ENCODE measurements around the gene SST. TPM values are rescaled to one million over a fixed set of nuclear protein-coding genes. Genes with fewer than 3 reads are reported as not detected.

SST gene
- total RNA-seq, 3 donors from 2014 or later (not counting 1 experiment from before 2014, with no cell fraction given), result not detected

DNA sequence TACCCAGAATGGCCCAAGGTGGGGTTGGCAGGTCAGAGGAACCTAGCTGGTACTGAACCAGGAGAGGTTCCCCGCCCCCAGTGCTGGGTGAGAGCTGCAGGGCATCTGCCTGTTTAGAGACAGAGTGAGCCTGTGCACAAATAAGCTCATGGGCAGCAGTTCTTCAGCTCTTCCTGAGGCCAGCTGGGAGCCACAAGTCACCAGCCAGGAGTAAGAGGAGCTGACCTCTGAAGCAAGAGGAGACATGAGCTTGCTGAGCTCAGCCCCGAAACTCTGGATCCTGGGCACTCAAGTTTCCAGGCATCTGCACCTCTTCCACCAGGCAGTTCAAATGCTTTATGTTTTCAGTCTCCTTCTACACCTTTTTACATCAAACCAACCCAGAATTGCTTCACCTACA is 30.1 kb upstream of the SST start:
- no peaks in the 10 kb centered on the region for H3K9me3 Mint-ChIP-seq
- WGBS (ENCODE audit: insufficient coverage), result 86% methylated on average over 2 of the region's 2 CpGs

GRCh38 chr3:187698499-187699399 is 28.6 kb upstream of the SST start:
- no peaks in the 10 kb centered on the region for H3K4me1 Mint-ChIP-seq
- H3K4me3 Mint-ChIP-seq, result no peak overlapping the region
- TF ChIP-seq CTCF (IDR thresholded peaks at IDR 0.05), result no peak
- no peak for ATAC-seq
- no peaks in the 10 kb centered on the region for H3K36me3 Mint-ChIP-seq
- H3K9me3 Mint-ChIP-seq, result no peaks in the 10 kb centered on the region
- H3K4me3 ChIP-seq (ENCODE audit: low read length), result no peak overlapping the region
- intact Hi-C loops (cut with micrococcal nuclease), result no loop called here
- H3K27me3 Mint-ChIP-seq (ENCODE audit: low read depth in 2 of 2), result peaks cover 16 to 26% of the 10 kb centered on the region in 2 donors
- no peak overlapping the region for H3K27ac ChIP-seq (ENCODE audit: low read length)
- 93% methylated on average over 37 of the region's 42 CpGs for WGBS (ENCODE audit: insufficient coverage)
- DNase-seq, result no peak
- no peaks in the 10 kb centered on the region for H3K4me1 ChIP-seq (ENCODE audit: control insufficient read depth, insufficient read depth, low read length)
- peaks cover 2% of the 10 kb centered on the region for H3K27me3 ChIP-seq (ENCODE audit: control insufficient read depth, insufficient read depth, low read length)
- no peaks in the 10 kb centered on the region for H3K36me3 ChIP-seq (ENCODE audit: control insufficient read depth, insufficient read depth, low read length)
- H3K27ac Mint-ChIP-seq, result no peak overlapping the region
- H3K9me3 ChIP-seq (ENCODE audit: control insufficient read depth, insufficient read depth, low read length), result no peaks in the 10 kb centered on the region

More for the DNA sequence above, 30.1 kb upstream of the SST start:
- no peak overlapping the region for H3K27ac Mint-ChIP-seq
- H3K27me3 Mint-ChIP-seq (ENCODE audit: low read depth in 2 of 2), result peaks cover 9 to 11% of the 10 kb centered on the region in 2 donors
- Histone ChIP-seq H3K4me3 (ENCODE audit: low read length) (no peak overlapping the region), H3K27ac (ENCODE audit: low read length) (no peak overlapping the region), H3K27me3 (ENCODE audit: control insufficient read depth, insufficient read depth, low read length) (peaks cover 2% of the 10 kb centered on the region), H3K36me3 (ENCODE audit: control insufficient read depth, insufficient read depth, low read length) (no peaks in the 10 kb centered on the region), H3K4me1 (ENCODE audit: control insufficient read depth, insufficient read depth, low read length) (no peaks in the 10 kb centered on the region), H3K9me3 (ENCODE audit: control insufficient read depth, insufficient read depth, low read length) (no peaks in the 10 kb centered on the region)
- H3K36me3 Mint-ChIP-seq, result no peaks in the 10 kb centered on the region
- DNase-seq (no peak), ATAC-seq (no peak)
- H3K4me3 Mint-ChIP-seq, result no peak overlapping the region
- H3K4me1 Mint-ChIP-seq, result no peaks in the 10 kb centered on the region
- intact Hi-C loops (cut with micrococcal nuclease), result no loop called here
- TF ChIP-seq CTCF (IDR thresholded peaks at IDR 0.05), result no peak

DNA sequence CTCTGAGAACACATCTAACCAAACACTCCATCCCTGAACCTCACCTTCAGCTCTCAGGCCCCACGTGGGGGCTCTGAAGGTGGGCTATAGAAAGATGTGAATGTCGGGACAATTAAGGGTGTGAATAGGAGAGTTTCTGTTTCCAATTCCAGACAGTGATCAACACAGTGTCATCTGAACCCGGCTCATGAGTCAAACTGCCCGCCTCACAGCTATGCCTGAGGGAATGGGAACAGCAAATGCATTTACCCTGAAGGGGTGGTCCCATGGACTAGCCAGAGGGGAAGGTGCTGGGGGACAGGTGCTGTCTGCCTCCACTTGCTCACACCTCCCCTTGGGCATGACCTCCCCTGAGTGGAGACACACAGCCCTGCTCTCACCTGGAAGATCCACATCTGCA is 25.8 kb upstream of the SST start:
- H3K27ac Mint-ChIP-seq, result no peak overlapping the region
- H3K27ac ChIP-seq (ENCODE audit: low read length), result no peak overlapping the region
- H3K27me3 Mint-ChIP-seq (ENCODE audit: low read depth in 2 of 2), result peaks cover 23 to 33% of the 10 kb centered on the region in 2 donors

More for the DNA sequence above, 25.8 kb upstream of the SST start:
- H3K4me3 Mint-ChIP-seq, result no peak overlapping the region
- Histone ChIP-seq H3K36me3 (ENCODE audit: control insufficient read depth, insufficient read depth, low read length) (no peaks in the 10 kb centered on the region), H3K4me1 (ENCODE audit: control insufficient read depth, insufficient read depth, low read length) (no peaks in the 10 kb centered on the region), H3K27me3 (ENCODE audit: control insufficient read depth, insufficient read depth, low read length) (peaks cover 2% of the 10 kb centered on the region), H3K4me3 (ENCODE audit: low read length) (no peak overlapping the region), H3K9me3 (ENCODE audit: control insufficient read depth, insufficient read depth, low read length) (no peaks in the 10 kb centered on the region)
- no peak for ATAC-seq
- H3K36me3 Mint-ChIP-seq, result no peaks in the 10 kb centered on the region
- no peaks in the 10 kb centered on the region for H3K4me1 Mint-ChIP-seq
- TF ChIP-seq CTCF (IDR thresholded peaks at IDR 0.05), result no peak
- 53% methylated on average over 3 of the region's 4 CpGs for WGBS (ENCODE audit: insufficient coverage)
- intact Hi-C loops (cut with micrococcal nuclease), result no loop called here
- no peaks in the 10 kb centered on the region for H3K9me3 Mint-ChIP-seq
- DNase-seq, result no peak

Measured in natural killer cell (primary cell).